GM20000 (cell line): ENCODE data around the gene EBF3.

ENCODE experiments used
- DNase-seq: peaks from one replicate; pipeline ENCODE4 v3.0.0; 2012; ENCODE audit warnings: low spot score
- CTCF ChIP-seq: IDR thresholded peaks from 2 replicates; pipeline ENCODE4 v1.5.1; 2012; ENCODE audit warnings: mild to moderate bottlenecking, control low read depth; ENCODE audit errors: extremely low read depth, missing control alignments

EBF3 gene

GRCh38 chr10:129883029-129883428 lies 81.0 kb downstream of the EBF3 start:
- no peak for TF ChIP-seq CTCF
- no peak for DNase-seq

GRCh38 chr10:129882291-129883010 lies 81.6 kb downstream of the EBF3 start:
- TF ChIP-seq CTCF = no peak
- DNase-seq = no peak

- no peak for DNase-seq
- no peak for TF ChIP-seq CTCF
Measured at GRCh38 chr10:129881641-129882040, 82.4 kb downstream of the EBF3 start.

- DNase-seq = no peak
- TF ChIP-seq CTCF = no peak
Measured at GRCh38 chr10:129880191-129880870, 83.7 kb downstream of the EBF3 start.

GRCh38 chr10:129879655-129880054 lies 84.4 kb downstream of the EBF3 start:
- DNase-seq = no peak
- no peak for TF ChIP-seq CTCF

GRCh38 chr10:129878835-129879234 lies 85.2 kb downstream of the EBF3 start:
- no peak for DNase-seq
- TF ChIP-seq CTCF = no peak

- DNase-seq = peak; percentile 55
- peak; percentile 56 for TF ChIP-seq CTCF
Measured at GRCh38 chr10:129877773-129878371, 86.2 kb downstream of the EBF3 start.
